Brain microvascular endothelial cell (primary cell): ENCODE data around the gene MYOM1.
"Not testable (repeated sequence)": the region's sequence is repeated elsewhere in the genome, so short reads cannot be mapped to it uniquely, and the experiment has no call there.

Experiments used
- DNase-seq: peaks from one replicate; pipeline ENCODE4 v3.0.0-alpha.2; 2020
- H3K27ac ChIP-seq: fragments of 250-450 bp; sonication (Bioruptor Pico); 2 replicates; pipeline ENCODE4 v1.5.1; 2020; ENCODE audit warnings: mild to moderate bottlenecking, moderate library complexity
- H3K27me3 ChIP-seq: fragments of 250-450 bp; sonication (Bioruptor Pico); replicated peaks from 2 replicates; pipeline ENCODE4 v1.5.1; 2020; ENCODE audit warnings: mild to moderate bottlenecking
- H3K36me3 ChIP-seq: fragments of 250-450 bp; sonication (Bioruptor Pico); replicated peaks from 2 replicates; pipeline ENCODE4 v1.5.1; 2020; ENCODE audit warnings: mild to moderate bottlenecking
- H3K4me3 ChIP-seq: 2 replicates; pipeline ENCODE4 v1.5.1; 2011; ENCODE audit warnings: low read depth, mild to moderate bottlenecking, control low read depth, low read length, moderate library complexity
- CTCF ChIP-seq: IDR thresholded peaks from 2 replicates; pipeline ENCODE4 v1.5.1; 2011; ENCODE audit warnings: low read depth, mild to moderate bottlenecking, moderate library complexity, low read length, control low read depth, inconsistent platforms; ENCODE audit errors: missing control alignments
- in situ Hi-C: cut with HindIII; loops from 2 replicates; pipeline ENCODE4 v1.10.0; 2017; ENCODE audit warnings: low sequenced_read_pairs, low pct_ligation_motif_present

The MYOM1 gene

GRCh38 chr18:3067722-3068121 is 152.0 kb downstream of the MYOM1 start:
- Histone ChIP-seq H3K27ac (no peak overlapping the region), H3K27me3 (no peaks in the 10 kb centered on the region), H3K36me3 (no peaks in the 10 kb centered on the region), H3K4me3 (no peak overlapping the region)
- no peak for DNase-seq
- no peak for TF ChIP-seq CTCF
- in situ Hi-C loops = no loop called here

GRCh38 chr18:3067165-3067661 is 152.6 kb downstream of the MYOM1 start:
- Histone ChIP-seq H3K27ac (no peak overlapping the region), H3K27me3 (no peaks in the 10 kb centered on the region), H3K36me3 (no peaks in the 10 kb centered on the region), H3K4me3 (no peak overlapping the region)
- in situ Hi-C loops = no loop called here
- TF ChIP-seq CTCF = no peak
- no peak for DNase-seq

GRCh38 chr18:3066341-3067110 is 153.2 kb downstream of the MYOM1 start:
- H3K27me3 ChIP-seq = no peaks in the 10 kb centered on the region
- H3K4me3 ChIP-seq = no peak overlapping the region
- DNase-seq = no peak
- in situ Hi-C loops = no loop called here
- no peak for TF ChIP-seq CTCF
- H3K27ac ChIP-seq = no peak overlapping the region
- no peaks in the 10 kb centered on the region for H3K36me3 ChIP-seq

- H3K27ac ChIP-seq, H3K36me3 ChIP-seq, DNase-seq, H3K27me3 ChIP-seq, H3K4me3 ChIP-seq, in situ Hi-C loops: not testable (repeated sequence)
Observed at GRCh38 chr18:3063766-3064165, 156.0 kb downstream of the MYOM1 start.

GRCh38 chr18:3062798-3063680 is 156.7 kb downstream of the MYOM1 start:
- Histone ChIP-seq H3K27me3 (no peaks in the 10 kb centered on the region), H3K36me3 (no peaks in the 10 kb centered on the region), H3K4me3 (no peak overlapping the region), H3K27ac (no peak overlapping the region)
- in situ Hi-C loops = no loop called here
- DNase-seq = no peak
- peak; percentile 96 for TF ChIP-seq CTCF
